OCI-LY7 (cell line): Measurements from ENCODE around the gene SCAND1. TPM values are rescaled to one million over a fixed set of nuclear protein-coding genes. Genes with fewer than 3 reads are reported as not detected.

ENCODE experiments used
- BruUV-seq: library from RNA; stranded (reverse); fragments of 400-500 nt; replicated peaks from 2 replicates; lab custom pipeline; 2021; lab: Mats Ljungman, UMichigan
- CTCF ChIA-PET: fragments of 300-600 bp; sonication (Branson Sonifier 250); formaldehyde crosslinking; loops from one replicate; lab custom pipeline; 2022; ENCODE audit warnings: antibody characterized with exemption; ENCODE audit not compliant: unreplicated experiment; lab: Charles Lee
- POLR2A ChIA-PET: fragments of 300-600 bp; sonication (Branson Sonifier 250); formaldehyde crosslinking; loops from one replicate; lab custom pipeline; 2022; ENCODE audit warnings: antibody characterized with exemption; lab: Charles Lee
- DNase-seq: peaks from one replicate; pipeline ENCODE4 v3.0.0-alpha.2; 2015; ENCODE audit warnings: low spot score
- H2AFZ ChIP-seq: fragments of 200-600 bp; sonication (generic), shearing (Covaris generic); 2 replicates; pipeline ENCODE4 v1.6.1; 2014; ENCODE audit warnings: mild to moderate bottlenecking, antibody characterized with exemption, low read length, moderate library complexity
- H3K27ac ChIP-seq: fragments of 200-600 bp; sonication (generic); 2 replicates; pipeline ENCODE4 v1.5.1; 2014; ENCODE audit warnings: mixed run types, low read depth, mild to moderate bottlenecking, moderate library complexity, low read length, inconsistent platforms; ENCODE audit not compliant: poor library complexity, severe bottlenecking
- H3K36me3 ChIP-seq: fragments of 200-600 bp; sonication (generic); 2 replicates; pipeline ENCODE4 v1.6.1; 2014; ENCODE audit warnings: mild to moderate bottlenecking, antibody characterized with exemption, low read length, moderate library complexity, mixed read lengths; ENCODE audit not compliant: insufficient read depth
- H3K4me1 ChIP-seq: fragments of 200-600 bp; sonication (generic); 2 replicates; pipeline ENCODE4 v1.5.1; 2014; ENCODE audit warnings: mild to moderate bottlenecking, low read length; ENCODE audit not compliant: insufficient read depth, poor library complexity, severe bottlenecking
- H3K4me2 ChIP-seq: fragments of 200-600 bp; sonication (generic); 2 replicates; pipeline ENCODE4 v1.6.1; 2014; ENCODE audit warnings: mild to moderate bottlenecking, low read length
- H3K4me3 ChIP-seq: fragments of 200-600 bp; sonication (generic); 2 replicates; pipeline ENCODE4 v1.5.1; 2014; ENCODE audit warnings: mild to moderate bottlenecking, low read depth, low read length; ENCODE audit not compliant: poor library complexity, severe bottlenecking
- H3K79me2 ChIP-seq: fragments of 200-600 bp; sonication (generic); 2 replicates; pipeline ENCODE4 v1.6.1; 2016; ENCODE audit warnings: low read depth, mild to moderate bottlenecking, low read length, moderate library complexity, mixed read lengths; ENCODE audit not compliant: insufficient read depth
- H3K9me2 ChIP-seq: fragments of 200-600 bp; sonication (generic); 2 replicates; pipeline ENCODE4 v1.6.1; 2016; ENCODE audit warnings: mild to moderate bottlenecking, low read length, mixed read lengths; ENCODE audit not compliant: insufficient read depth
- H3K9me3 ChIP-seq: fragments of 200-600 bp; sonication (generic); 2 replicates; pipeline ENCODE4 v1.6.1; 2014; ENCODE audit warnings: mild to moderate bottlenecking, mixed run types, low read length, mixed read lengths
- H4K20me1 ChIP-seq: fragments of 200-600 bp; sonication (generic); 2 replicates; pipeline ENCODE4 v1.6.1; 2014; ENCODE audit warnings: mild to moderate bottlenecking, antibody characterized with exemption, low read length, moderate library complexity, mixed read lengths; ENCODE audit not compliant: insufficient read depth
- CTCF ChIP-seq: fragments of 200-600 bp; sonication (generic); conservative IDR thresholded peaks from 2 replicates; pipeline ENCODE4 v1.5.1; 2014; ENCODE audit warnings: mild to moderate bottlenecking, antibody characterized with exemption, low read length, moderate library complexity, mixed read lengths
- EZH2phosphoT487 ChIP-seq: fragments of 200-600 bp; sonication (generic); IDR thresholded peaks from 2 replicates; pipeline ENCODE4 v1.6.1; 2018; ENCODE audit warnings: low read depth, borderline replicate concordance, mild to moderate bottlenecking, mixed run types, antibody characterized with exemption, low read length, moderate library complexity, mixed read lengths
- intact Hi-C: fragments of 100-400 bp; cut with micrococcal nuclease; formaldehyde crosslinking; loops from one replicate; pipeline ENCODE4 v1.10.0; 2022; ENCODE audit not compliant: unreplicated experiment
- total RNA-seq, 2 experiments: library from RNA; depleted of rRNA in 1 of 2; stranded (reverse); fragments of >200 nt in 1 of 2; shearing (Covaris generic) in 1 of 2; gene quantifications; 2 replicates each; pipeline ENCODE4 v1.2.3, GENCODE V29; 2014 to 2022

SCAND1 gene
- total RNA-seq, 2 experiments from 2014 or later: 75.6 to 97.6 TPM

- intact Hi-C loops: no loop called here
- Histone ChIP-seq H3K36me3 (peaks cover 18% of the 10 kb centered on the region), H3K27ac (no peak overlapping the region), H3K9me2 (no peaks in the 10 kb centered on the region), H2AFZ (no peak overlapping the region), H3K79me2 (peaks cover 28% of the 10 kb centered on the region), H4K20me1 (peaks cover 9% of the 10 kb centered on the region; the same call in 1 of the 2 replicates), H3K9me3 (0 out of 2 replicates have a peak, but pooled peaks cover 3% of the 10 kb centered on the region), H3K4me2 (no peak overlapping the region), H3K4me1 (peaks cover 15% of the 10 kb centered on the region), H3K4me3 (no peak overlapping the region)
- CTCF ChIA-PET: no interaction called here
- no peak for DNase-seq
- TF ChIP-seq EZH2phosphoT487 (no peak), CTCF (no peak)
- no TSS peak for BruUV-seq
- POLR2A ChIA-PET: interaction anchor here (0.6 to 1.3 kb wide), 4 partner anchors 13 to 60 kb away, joined by 3 to 5 read pairs (median 4); no protein-coding TSS in a partner anchor
Observed at GRCh38 chr20:35956616-35957015, 2.3 kb upstream of the SCAND1 start.

GRCh38 chr20:35954907-35955251, 577 bp upstream of the SCAND1 start:
- H3K36me3 ChIP-seq: peaks cover 23% of the 10 kb centered on the region
- POLR2A ChIA-PET: interaction anchor here (0.6 to 2.6 kb wide), 13 partner anchors 12 to 330 kb away, joined by 3 to 22 read pairs (median 4); partner anchors contain the start of gene RBM39
- intact Hi-C loops: loop anchor here (1.0 to 5.0 kb wide), 3 partner anchors 95 to 213 kb away; partner anchors contain the start of gene RBM39
- H3K79me2 ChIP-seq: peaks cover 35% of the 10 kb centered on the region
- H3K4me3 ChIP-seq: peak overlapping the region; percentile 84
- no peak for TF ChIP-seq CTCF
- no peak for TF ChIP-seq EZH2phosphoT487
- H3K9me3 ChIP-seq: 0 out of 2 replicates have a peak, but pooled peaks cover 3% of the 10 kb centered on the region
- H3K27ac ChIP-seq: peak overlapping the region; percentile 97
- H3K4me2 ChIP-seq: peak overlapping the region; percentile 84
- H2AFZ ChIP-seq: peak overlapping the region; percentile 91
- no peaks in the 10 kb centered on the region for H3K9me2 ChIP-seq
- DNase-seq: peak; percentile 55
- BruUV-seq: TSS peak; percentile 91
- CTCF ChIA-PET: interaction anchor here (0.5 to 1.4 kb wide), 5 partner anchors 9 to 499 kb away, joined by 3 to 16 read pairs (median 4); partner anchors contain the start of gene CEP250
- H4K20me1 ChIP-seq: peaks cover 9% of the 10 kb centered on the region; the same call in 1 of the 2 replicates
- H3K4me1 ChIP-seq: peaks cover 15% of the 10 kb centered on the region
